GM12892 (cell line): ENCODE results near the gene MAOA.
"Not testable (repeated sequence)": the region's sequence is repeated elsewhere in the genome, so short reads cannot be mapped to it uniquely, and the experiment has no call there.

Source experiments
- POLR2A ChIP-seq: IDR thresholded peaks from 2 replicates; pipeline ENCODE4 v1.6.1; 2011; ENCODE audit warnings: low read depth, low read length, control low read depth
- POLR2AphosphoS5 ChIP-seq: IDR thresholded peaks from 2 replicates; pipeline ENCODE4 v1.6.1; 2011; ENCODE audit warnings: low read depth, low read length, control low read depth
- TAF1 ChIP-seq: IDR thresholded peaks from 2 replicates; pipeline ENCODE4 v1.6.1; 2011; ENCODE audit warnings: low read depth, mild to moderate bottlenecking, control low read depth, low read length, borderline replicate concordance

GRCh38 chrX:43725227-43725626 lies 69.1 kb downstream of the MAOA start:
- not testable (repeated sequence) for TF ChIP-seq POLR2A, POLR2AphosphoS5, TAF1
